Posterior vena cava (tissue), 2 donors: Measurements from ENCODE around the gene ACTR3. TPM values are rescaled to one million over a fixed set of nuclear protein-coding genes. Genes with fewer than 3 reads are reported as not detected.
"Not testable (repeated sequence)": the region's sequence is repeated elsewhere in the genome, so short reads cannot be mapped to it uniquely, and the experiment has no call there.

Source experiments
- DNase-seq: peaks from one replicate; pipeline ENCODE4 v3.0.0-alpha.2; 2020; ENCODE audit warnings: low spot score
- intact Hi-C, 2 donors: fragments of 100-400 bp; cut with DNase I; formaldehyde crosslinking; loops; one replicate each; pipeline versions ENCODE4 v1.14.1 to v1.14.2; 2022 to 2023
- total RNA-seq, 2 donors: library from RNA; stranded (reverse); fragmentation: NEBNext Ultra II Directional; extraction: Animal tissue kit (Norgen Biotek cat#: 25700); gene quantifications; one replicate each; pipeline ENCODE4 v1.2.1, GENCODE V29; 2021
- donor health status: DM: yes; HTN: yes; CAD: no.
- donor health status: DM: yes; HTN: yes; CAD: no.

The ACTR3 gene
- total RNA-seq, 2 donors from 2014 or later, result 322 to 408 TPM

- intact Hi-C loops, result loop anchor here in 1 of 2 donors (10.0 kb wide), 1 partner anchor 46 kb away; the partner anchor contains the start of gene ACTR3
- no peak for DNase-seq
Observed at GRCh38 chr2:113940891-113941290, 51.0 kb downstream of the ACTR3 start.

- intact Hi-C loops, result loop anchor here in 1 of 2 donors (10.0 kb wide), 1 partner anchor 51 kb away; the partner anchor contains the start of gene ACTR3
- not testable (repeated sequence) for DNase-seq
Observed at GRCh38 chr2:113945784-113946183, 55.9 kb downstream of the ACTR3 start.

GRCh38 chr2:113950906-113951305 is 61.0 kb downstream of the ACTR3 start:
- intact Hi-C loops, result not testable (repeated sequence)

GRCh38 chr2:113961000-113961399 is 71.1 kb downstream of the ACTR3 start:
- intact Hi-C loops, result no loop called here

More at GRCh38 chr2:113950906-113951305, 61.0 kb downstream of the ACTR3 start:
- DNase-seq, result not testable (repeated sequence)

GRCh38 chr2:113962692-113963480 is 73.0 kb downstream of the ACTR3 start:
- no peak for DNase-seq
- intact Hi-C loops, result no loop called here

More at GRCh38 chr2:113961000-113961399, 71.1 kb downstream of the ACTR3 start:
- no peak for DNase-seq

- intact Hi-C loops, result no loop called here
- DNase-seq, result no peak
Observed at GRCh38 chr2:113963965-113964364, 74.1 kb downstream of the ACTR3 start.

- intact Hi-C loops, result no loop called here
- DNase-seq, result no peak
Observed at GRCh38 chr2:113964436-113964835, 74.5 kb downstream of the ACTR3 start.

- no peak for DNase-seq
- intact Hi-C loops, result no loop called here
Observed at GRCh38 chr2:113965228-113965627, 75.3 kb downstream of the ACTR3 start.

- no peak for DNase-seq
- intact Hi-C loops, result no loop called here
Observed at GRCh38 chr2:113965644-113966043, 75.8 kb downstream of the ACTR3 start.

- no peak for DNase-seq
- intact Hi-C loops, result no loop called here
Observed at GRCh38 chr2:113966171-113966570, 76.3 kb downstream of the ACTR3 start.

- no peak for DNase-seq
- intact Hi-C loops, result no loop called here
Observed at GRCh38 chr2:113966832-113967231, 76.9 kb downstream of the ACTR3 start.

GRCh38 chr2:113967272-113967671 is 77.4 kb downstream of the ACTR3 start:
- no peak for DNase-seq
- intact Hi-C loops, result no loop called here

GRCh38 chr2:113972766-113973165 is 82.9 kb downstream of the ACTR3 start:
- intact Hi-C loops, result no loop called here
- no peak for DNase-seq

GRCh38 chr2:113973810-113974209 is 83.9 kb downstream of the ACTR3 start:
- no peak for DNase-seq
- intact Hi-C loops, result no loop called here

GRCh38 chr2:113974727-113975126 is 84.8 kb downstream of the ACTR3 start:
- no peak for DNase-seq
- intact Hi-C loops, result no loop called here

GRCh38 chr2:113976277-113976928 is 86.5 kb downstream of the ACTR3 start:
- intact Hi-C loops, result no loop called here
- DNase-seq, result no peak

GRCh38 chr2:113977060-113977659 is 87.3 kb downstream of the ACTR3 start:
- DNase-seq, result no peak
- intact Hi-C loops, result no loop called here

GRCh38 chr2:113977660-113978523 is 88.0 kb downstream of the ACTR3 start:
- no peak for DNase-seq
- intact Hi-C loops, result no loop called here

GRCh38 chr2:113978524-113979190 is 88.8 kb downstream of the ACTR3 start:
- intact Hi-C loops, result no loop called here
- DNase-seq, result no peak
